HCT116 (cell line): ENCODE measurements around the gene VWA5B1.

ENCODE experiments used
- CTCF ChIP-seq, 3 experiments: fragments of 200-600 bp in 1 of 3; sonication (generic) in 1 of 3; IDR thresholded peaks in 2 of 3; conservative IDR thresholded peaks in 1 of 3; 2 replicates each; pipeline ENCODE4 v1.5.1; 2012 to 2017; ENCODE audit warnings: low read depth in 2 of 3, low read length in 2 of 3, antibody characterized with exemption in 1 of 3, borderline replicate concordance in 1 of 3, control low read depth in 1 of 3, mild to moderate bottlenecking in 1 of 3, mixed read lengths in 1 of 3, mixed run types in 1 of 3, moderate library complexity in 1 of 3; ENCODE audit not compliant: insufficient read depth in 1 of 3
- EZH2 ChIP-seq: fragments of 200-600 bp; sonication (generic); IDR thresholded peaks from 2 replicates; pipeline ENCODE4 v1.6.1; 2017; ENCODE audit warnings: antibody characterized with exemption, mixed run types
- EZH2phosphoT487 ChIP-seq: fragments of 200-600 bp; IDR thresholded peaks from 2 replicates; pipeline ENCODE4 v1.6.1; 2018; ENCODE audit warnings: antibody characterized with exemption, borderline replicate concordance
- SP1 ChIP-seq: IDR thresholded peaks from 2 replicates; pipeline ENCODE4 v1.6.1; 2012; ENCODE audit warnings: low read depth
- SRF ChIP-seq: IDR thresholded peaks from 2 replicates; pipeline ENCODE4 v1.6.1; 2012; ENCODE audit warnings: low read depth

DNA sequence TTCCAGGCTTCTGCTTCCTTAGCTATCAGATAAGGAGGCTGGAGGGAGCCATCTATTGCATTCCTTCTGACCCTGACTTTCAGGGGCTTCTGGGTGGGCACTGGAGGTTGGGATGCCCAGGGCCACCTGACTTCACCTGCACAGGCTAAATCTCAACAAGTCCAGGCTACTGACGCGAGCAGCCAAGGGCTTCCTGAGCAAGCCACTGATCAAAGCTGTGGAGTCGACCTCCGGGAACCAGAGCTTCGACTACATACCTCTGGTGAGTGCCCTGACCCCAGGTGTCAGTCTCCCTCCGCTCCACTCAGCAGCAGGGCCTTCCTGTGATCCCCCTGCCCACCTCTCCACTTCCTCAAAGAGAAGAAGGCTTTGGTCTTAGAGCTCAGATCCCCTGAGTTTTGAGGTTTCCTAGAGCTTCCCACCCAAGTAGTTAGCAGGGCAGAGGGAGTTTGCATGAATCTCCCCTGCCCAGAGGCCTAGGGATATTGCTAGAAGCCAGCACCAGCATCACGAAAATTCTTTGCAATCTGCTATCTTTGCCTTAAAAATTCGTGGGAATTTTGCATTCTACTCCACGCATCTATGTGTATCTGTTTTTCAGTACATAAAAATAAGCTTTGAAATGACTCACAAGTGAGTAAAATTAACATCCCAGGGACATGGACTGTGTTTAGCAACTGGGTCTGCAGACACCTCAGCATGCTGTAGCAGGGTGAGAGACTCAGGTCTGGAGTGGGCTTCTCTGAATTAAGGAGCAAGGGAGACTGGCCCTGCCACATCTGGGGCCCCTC lies 61.4 kb downstream of the VWA5B1 start:
- no peak for TF ChIP-seq CTCF (IDR thresholded peaks at IDR 0.05 in 2 of 3, conservative IDR thresholded peaks at IDR 0.05 in 1 of 3; ENCODE audit: borderline replicate concordance in 1 of 3, insufficient read depth in 1 of 3, low read depth in 2 of 3, low read length in 2 of 3)
- TF ChIP-seq SRF: no peak
- TF ChIP-seq EZH2phosphoT487: no peak
- TF ChIP-seq SP1: no peak
- no peak for TF ChIP-seq EZH2
